ENCODE results near the gene ACTRT3.

- TF ChIP-seq CTCF (IDR thresholded peaks at IDR 0.05) (no peak), POLR2AphosphoS5 (IDR thresholded peaks at IDR 0.05) (peak; percentile 82)
These were observed 2.3 kb upstream of the ACTRT3 start for GRCh38 chr3:169771497-169772304.

Measured in prostate gland (tissue), 2 donors.